Gastrocnemius medialis (tissue), 4 donors: ENCODE measurements around the gene TALDO1.

ENCODE experiments used
- CTCF ChIP-seq, 5 experiments: fragments of 450-650 bp in 3 of 5; fragments of 200-600 bp in 2 of 5; sonication (generic) in 2 of 5; IDR thresholded peaks in 4 of 5; conservative IDR thresholded peaks in 1 of 5; 1 replicate in 4 of 5; 2 replicates in 1 of 5; pipeline ENCODE4 v1.5.1; 2016 to 2019; ENCODE audit warnings: antibody characterized with exemption in 5 of 5, mild to moderate bottlenecking in 3 of 5, moderate library complexity in 3 of 5
- POLR2A ChIP-seq, 2 donors: fragments of 450-650 bp; IDR thresholded peaks; one replicate each; pipeline ENCODE4 v1.6.1; 2017; ENCODE audit warnings: antibody characterized with exemption in 2 of 2, mild to moderate bottlenecking in 2 of 2, moderate library complexity in 2 of 2

- TF ChIP-seq CTCF (IDR thresholded peaks at IDR 0.05 in 4 of 5, conservative IDR thresholded peaks at IDR 0.05 in 1 of 5) (no peak), POLR2A (IDR thresholded peaks at IDR 0.05) (no peak)
Observed at GRCh38 chr11:766936-767210, 19.6 kb downstream of the TALDO1 start.
